Natural killer cell treated with Interleukin-12 subunit alpha and Interleukin-12 subunit beta and Interleukin-15 and Interleukin-18, amount 100 ng/mL, for 72 hours (primary cell): ENCODE results near the gene KRTAP27-1. TPM values are rescaled to one million over a fixed set of nuclear protein-coding genes. Genes with fewer than 3 reads are reported as not detected.

Experiments
- ATAC-seq, 2 donors: fragments of 150-1000 bp; cut with Tn5 transposase in 1 of 2; sonication (Bioruptor Pico), chemical (Tn5 transposase) in 1 of 2; 2 replicates each; pipeline ENCODE4 v1.10.0; 2021
- DNase-seq: peaks from one replicate; pipeline ENCODE4 v3.0.0; 2022; ENCODE audit warnings: low spot score
- H3K27ac Mint-ChIP-seq, 2 donors: 1 replicate in 1 of 2; 2 replicates in 1 of 2; pipeline ENCODE4 v1.8.0; 2022; ENCODE audit warnings: mixed read lengths in 2 of 2, mild to moderate bottlenecking in 1 of 2, moderate library complexity in 1 of 2
- H3K27me3 Mint-ChIP-seq, 2 donors: 1 replicate in 1 of 2; 2 replicates in 1 of 2; pipeline ENCODE4 v1.8.0; 2022; ENCODE audit warnings: mixed read lengths in 2 of 2
- H3K36me3 Mint-ChIP-seq: one replicate; pipeline ENCODE4 v1.8.0; 2022; ENCODE audit warnings: mixed read lengths
- H3K4me1 Mint-ChIP-seq, 2 donors: 1 replicate in 1 of 2; 2 replicates in 1 of 2; pipeline ENCODE4 v1.8.0; 2022; ENCODE audit warnings: low read depth in 2 of 2, mixed read lengths in 2 of 2, mild to moderate bottlenecking in 1 of 2
- H3K4me3 Mint-ChIP-seq: one replicate; pipeline ENCODE4 v1.8.0; 2022; ENCODE audit warnings: mixed read lengths
- H3K9me3 Mint-ChIP-seq: 2 replicates; pipeline ENCODE4 v1.8.0; 2022; ENCODE audit warnings: mixed read lengths
- total RNA-seq, 2 donors: library from RNA; stranded (reverse); gene quantifications; one replicate each; pipeline ENCODE4 v1.2.3, GENCODE V29; 2022

KRTAP27-1 gene
- total RNA-seq: not detected

- DNase-seq (no peak), ATAC-seq (no peak)
- Mint-ChIP-seq H3K4me1 (no peaks in the 10 kb centered on the region), H3K9me3 (no peaks in the 10 kb centered on the region), H3K4me3 (no peak within 1 kb of the TSS), H3K36me3 (no peaks in the 10 kb centered on the region), H3K27ac (no peak within 1 kb of the TSS), H3K27me3 (no peaks in the 10 kb centered on the region)
These were observed at the start of gene KRTAP27-1 for GRCh38 chr21:30337276-30337744. TSS of gene KRTAP27-1 (minus strand) at chr21:30337694. CDS start at chr21:30337668, 26 bp downstream.

- Mint-ChIP-seq H3K4me3 (no peak overlapping the region), H3K4me1 (no peaks in the 10 kb centered on the region), H3K36me3 (no peaks in the 10 kb centered on the region), H3K9me3 (peaks cover 9% of the 10 kb centered on the region), H3K27ac (no peak overlapping the region), H3K27me3 (no peaks in the 10 kb centered on the region)
- no peak for DNase-seq
- no peak for ATAC-seq
These were observed 44.7 kb upstream of the KRTAP27-1 start for GRCh38 chr21:30382201-30382600.

- no peak within 1 kb of the TSS for H3K4me3 Mint-ChIP-seq
- no peaks in the 10 kb centered on the region for H3K36me3 Mint-ChIP-seq
- no peaks in the 10 kb centered on the region for H3K27me3 Mint-ChIP-seq
- no peak within 1 kb of the TSS for H3K27ac Mint-ChIP-seq
- DNase-seq: no peak
- no peak for ATAC-seq
- H3K4me1 Mint-ChIP-seq: no peaks in the 10 kb centered on the region
- peaks cover 4% of the 10 kb centered on the region for H3K9me3 Mint-ChIP-seq
These were observed 34.8 kb upstream of the KRTAP27-1 start, which contains the start of gene KRTAP13-2 for GRCh38 chr21:30372139-30372770. TSS of gene KRTAP13-2 (minus strand) at chr21:30372271. CDS start at chr21:30372213, 58 bp downstream.

- ATAC-seq (no peak), DNase-seq (no peak)
- H3K4me1 Mint-ChIP-seq: no peaks in the 10 kb centered on the region
- no peak overlapping the region for H3K4me3 Mint-ChIP-seq
- peaks cover 11% of the 10 kb centered on the region for H3K9me3 Mint-ChIP-seq
- H3K27ac Mint-ChIP-seq: no peak overlapping the region
- H3K27me3 Mint-ChIP-seq: no peaks in the 10 kb centered on the region
- peaks cover 5% of the 10 kb centered on the region for H3K36me3 Mint-ChIP-seq
These were observed 18.4 kb upstream of the KRTAP27-1 start for GRCh38 chr21:30355906-30356305.

GRCh38 chr21:30354308-30355005, 17.0 kb upstream of the KRTAP27-1 start:
- DNase-seq: no peak
- Mint-ChIP-seq H3K4me1 (no peaks in the 10 kb centered on the region), H3K36me3 (peaks cover 5% of the 10 kb centered on the region), H3K27me3 (no peaks in the 10 kb centered on the region), H3K9me3 (peaks cover 11% of the 10 kb centered on the region), H3K27ac (no peak overlapping the region), H3K4me3 (no peak overlapping the region)
- no peak for ATAC-seq

GRCh38 chr21:30351534-30351933, 14.0 kb upstream of the KRTAP27-1 start:
- H3K4me1 Mint-ChIP-seq: no peaks in the 10 kb centered on the region
- no peak overlapping the region for H3K4me3 Mint-ChIP-seq
- peaks cover 11% of the 10 kb centered on the region for H3K9me3 Mint-ChIP-seq
- DNase-seq (no peak), ATAC-seq (no peak)
- H3K36me3 Mint-ChIP-seq: peaks cover 5% of the 10 kb centered on the region
- no peak overlapping the region for H3K27ac Mint-ChIP-seq
- H3K27me3 Mint-ChIP-seq: no peaks in the 10 kb centered on the region

GRCh38 chr21:30349572-30349971, 12.1 kb upstream of the KRTAP27-1 start:
- Mint-ChIP-seq H3K27ac (no peak overlapping the region), H3K4me1 (no peaks in the 10 kb centered on the region)

GRCh38 chr21:30348506-30348905, 11.0 kb upstream of the KRTAP27-1 start, which contains the start of gene KRTAP23-1:
TSS of gene KRTAP23-1 (minus strand) at chr21:30348606. CDS start at chr21:30348606, 0 bp downstream.
- DNase-seq (no peak), ATAC-seq (no peak)
- Mint-ChIP-seq H3K4me3 (no peak within 1 kb of the TSS), H3K36me3 (no peaks in the 10 kb centered on the region), H3K4me1 (no peaks in the 10 kb centered on the region), H3K9me3 (peaks cover 9% of the 10 kb centered on the region), H3K27me3 (no peaks in the 10 kb centered on the region), H3K27ac (no peak within 1 kb of the TSS)

More at GRCh38 chr21:30349572-30349971, 12.1 kb upstream of the KRTAP27-1 start:
- Mint-ChIP-seq H3K27me3 (no peaks in the 10 kb centered on the region), H3K36me3 (peaks cover 3% of the 10 kb centered on the region), H3K4me3 (no peak overlapping the region), H3K9me3 (peaks cover 12% of the 10 kb centered on the region)
- DNase-seq: no peak
- no peak for ATAC-seq

- Mint-ChIP-seq H3K9me3 (peaks cover 6% of the 10 kb centered on the region), H3K27me3 (no peaks in the 10 kb centered on the region), H3K36me3 (no peaks in the 10 kb centered on the region), H3K4me1 (no peaks in the 10 kb centered on the region), H3K27ac (no peak overlapping the region), H3K4me3 (no peak overlapping the region)
- ATAC-seq (no peak), DNase-seq (no peak)
These were observed 7.5 kb upstream of the KRTAP27-1 start for GRCh38 chr21:30345014-30345413.

GRCh38 chr21:30340714-30341573, 3.5 kb upstream of the KRTAP27-1 start:
- H3K4me1 Mint-ChIP-seq: no peaks in the 10 kb centered on the region
- no peak overlapping the region for H3K4me3 Mint-ChIP-seq
- DNase-seq (no peak), ATAC-seq (no peak)
- H3K27me3 Mint-ChIP-seq: no peaks in the 10 kb centered on the region
- H3K27ac Mint-ChIP-seq: no peak overlapping the region
- H3K36me3 Mint-ChIP-seq: no peaks in the 10 kb centered on the region
- H3K9me3 Mint-ChIP-seq: peaks cover 6% of the 10 kb centered on the region

- Mint-ChIP-seq H3K27ac (no peak overlapping the region), H3K36me3 (no peaks in the 10 kb centered on the region), H3K4me1 (no peaks in the 10 kb centered on the region), H3K4me3 (no peak overlapping the region), H3K27me3 (no peaks in the 10 kb centered on the region), H3K9me3 (no peaks in the 10 kb centered on the region)
- ATAC-seq (no peak), DNase-seq (no peak)
These were observed 1.2 kb upstream of the KRTAP27-1 start for GRCh38 chr21:30338717-30339116.

- no peaks in the 10 kb centered on the region for H3K27me3 Mint-ChIP-seq
- no peaks in the 10 kb centered on the region for H3K4me1 Mint-ChIP-seq
- DNase-seq (no peak), ATAC-seq (no peak)
- H3K27ac Mint-ChIP-seq: no peak overlapping the region
- no peak overlapping the region for H3K4me3 Mint-ChIP-seq
- H3K36me3 Mint-ChIP-seq: no peaks in the 10 kb centered on the region
- H3K9me3 Mint-ChIP-seq: no peaks in the 10 kb centered on the region
These were observed 278 bp upstream of the KRTAP27-1 start for GRCh38 chr21:30337772-30338171.

- H3K9me3 Mint-ChIP-seq: no peaks in the 10 kb centered on the region
- no peak overlapping the region for H3K4me3 Mint-ChIP-seq
- no peak for DNase-seq
- no peaks in the 10 kb centered on the region for H3K4me1 Mint-ChIP-seq
- H3K27ac Mint-ChIP-seq: no peak overlapping the region
- no peak for ATAC-seq
- H3K36me3 Mint-ChIP-seq: no peaks in the 10 kb centered on the region
- H3K27me3 Mint-ChIP-seq: no peaks in the 10 kb centered on the region
These were observed 898 bp downstream of the KRTAP27-1 start for GRCh38 chr21:30336596-30336995.

- Mint-ChIP-seq H3K4me1 (no peaks in the 10 kb centered on the region), H3K9me3 (no peaks in the 10 kb centered on the region), H3K4me3 (no peak overlapping the region), H3K27me3 (no peaks in the 10 kb centered on the region), H3K36me3 (no peaks in the 10 kb centered on the region), H3K27ac (no peak overlapping the region)
- DNase-seq (no peak), ATAC-seq (no peak)
These were observed 3.8 kb downstream of the KRTAP27-1 start for GRCh38 chr21:30333736-30334135.
